ENCODE measurements around the gene HPCAL1. TPM values are rescaled to one million over a fixed set of nuclear protein-coding genes. Genes with fewer than 3 reads are reported as not detected.

HPCAL1 gene
- total and polyA plus RNA-seq, 2 of the 8 experiments (the other 6 are each of a cell fraction or from before 2014, with no cell fraction given) = 5.8 to 8.6 TPM

DNA sequence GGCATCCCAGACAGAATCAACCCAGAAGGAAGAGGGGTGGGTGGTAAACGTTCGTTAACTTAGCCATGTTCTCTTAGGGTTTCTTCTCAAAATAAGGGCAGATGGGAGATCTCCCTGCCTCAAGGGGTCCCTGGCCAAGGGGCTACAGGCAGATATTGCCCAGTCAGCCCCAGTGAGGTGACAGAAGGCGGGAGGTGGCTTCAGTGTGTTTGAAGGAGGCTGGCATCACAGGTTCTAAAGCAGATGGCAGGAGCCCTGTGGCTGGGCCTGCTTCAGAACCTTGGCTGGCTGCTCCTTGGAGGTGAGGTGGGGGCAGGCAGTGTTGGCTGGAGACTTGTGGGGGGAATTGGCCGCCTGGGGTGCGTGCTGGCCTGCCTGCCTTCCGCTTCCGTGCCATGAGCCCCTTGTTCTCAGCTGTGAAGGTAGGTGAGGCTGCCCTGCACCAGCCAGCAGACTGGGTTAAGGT is 23.5 kb downstream of the HPCAL1 start:
- Histone ChIP-seq H3K79me2 (ENCODE audit: control insufficient read depth in 1 of 2, insufficient read depth in 2 of 2, low read length in 2 of 2) (no peaks in the 10 kb centered on the region), H2BK20ac (ENCODE audit: low read length) (no peak overlapping the region)
- no peak for DNase-seq (ENCODE audit: low read depth in 1 of 2, low spot score in 2 of 2)
- no peak for TF ChIP-seq SP2 (IDR thresholded peaks at IDR 0.05; ENCODE audit: low read length)
- no peak for TF ChIP-seq CTBP2 (IDR thresholded peaks at IDR 0.05; ENCODE audit: borderline replicate concordance, insufficient read depth, insufficient read length, low read length)
- no peak for TF ChIP-seq KDM4A (IDR thresholded peaks at IDR 0.05; ENCODE audit: low read depth, low read length, severe bottlenecking)
- no peak for TF ChIP-seq FOSL1 (IDR thresholded peaks at IDR 0.05; ENCODE audit: insufficient read depth, low read depth, low read length)
- no peak for TF ChIP-seq CHD2 (IDR thresholded peaks at IDR 0.05; ENCODE audit: low read length)
- TF ChIP-seq, protein P1, sequence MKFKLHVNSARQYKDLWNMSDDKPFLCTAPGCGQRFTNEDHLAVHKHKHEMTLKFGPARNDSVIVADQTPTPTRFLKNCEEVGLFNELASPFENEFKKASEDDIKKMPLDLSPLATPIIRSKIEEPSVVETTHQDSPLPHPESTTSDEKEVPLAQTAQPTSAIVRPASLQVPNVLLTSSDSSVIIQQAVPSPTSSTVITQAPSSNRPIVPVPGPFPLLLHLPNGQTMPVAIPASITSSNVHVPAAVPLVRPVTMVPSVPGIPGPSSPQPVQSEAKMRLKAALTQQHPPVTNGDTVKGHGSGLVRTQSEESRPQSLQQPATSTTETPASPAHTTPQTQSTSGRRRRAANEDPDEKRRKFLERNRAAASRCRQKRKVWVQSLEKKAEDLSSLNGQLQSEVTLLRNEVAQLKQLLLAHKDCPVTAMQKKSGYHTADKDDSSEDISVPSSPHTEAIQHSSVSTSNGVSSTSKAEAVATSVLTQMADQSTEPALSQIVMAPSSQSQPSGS (IDR thresholded peaks at IDR 0.05; ENCODE audit: low read length) = no peak

More for the DNA sequence above, 23.5 kb downstream of the HPCAL1 start:
- Histone ChIP-seq H3K36me3 (ENCODE audit: control insufficient read depth in 2 of 4, insufficient read depth in 4 of 4, low read length in 3 of 4) (no peaks in the 10 kb centered on the region), H2BK12ac (ENCODE audit: low read depth, low read length) (peak overlapping the region; percentile 13; the same call in 1 of the 2 replicates), H3K23me2 (ENCODE audit: low read depth, low read length) (no peaks in the 10 kb centered on the region), H3K9ac (replicated peaks in 1 of 4; ENCODE audit: extremely low read depth in 1 of 4, low read depth in 3 of 4, low read length in 3 of 4) (no peak overlapping the region), H3K4me1 (replicated peaks in 1 of 4; ENCODE audit: control insufficient read depth in 3 of 4, insufficient read depth in 4 of 4, low read length in 3 of 4) (peaks cover 6 to 25% (median 13%) of the 10 kb centered on the region in 4 experiments), H3K23ac (ENCODE audit: insufficient read length) (no peak overlapping the region), H3K18ac (ENCODE audit: extremely low read depth, low read length) (no peak overlapping the region; the same call in 1 of the 2 replicates), H3K79me1 (ENCODE audit: low read depth, low read length) (peaks cover 2% of the 10 kb centered on the region; the same call in 1 of the 2 replicates), H2AK5ac (ENCODE audit: low read depth, low read length) (peak overlapping the region; percentile 98; the same call in 1 of the 2 replicates), H3K4ac (replicated peaks; ENCODE audit: insufficient read length, low read depth, low read length) (no peak overlapping the region), H3K27me3 (replicated peaks in 1 of 4; ENCODE audit: control insufficient read depth in 3 of 4, extremely low read depth in 1 of 4, insufficient read depth in 3 of 4, low read length in 3 of 4) (no peaks in the 10 kb centered on the region), H3K27ac (ENCODE audit: low read depth, low read length) (no peak overlapping the region), H3K9me3 (ENCODE audit: insufficient read depth in 2 of 2, low read depth in 1 of 2, low read length in 1 of 2) (peaks cover 3 to 9% of the 10 kb centered on the region in 2 experiments; a peak in 2 of 4 replicates), H2BK5ac (ENCODE audit: low read depth, low read length) (peak overlapping the region; percentile 60; the same call in 1 of the 2 replicates), H4K5ac (ENCODE audit: insufficient read length, low read depth, low read length) (no peak overlapping the region), H2BK120ac (replicated peaks; ENCODE audit: low read depth, low read length) (no peak overlapping the region), H3K56ac (replicated peaks; ENCODE audit: insufficient read length, low read depth, low read length) (no peak overlapping the region), H4K8ac (ENCODE audit: extremely low read depth, insufficient read depth, low read length) (peak overlapping the region; percentile 51; the same call in 1 of the 2 replicates), H2BK15ac (ENCODE audit: low read length) (peak overlapping the region; percentile 81), H2AFZ (ENCODE audit: low read length) (no peak overlapping the region), H3K4me2 (ENCODE audit: insufficient read depth in 1 of 2, low read depth in 2 of 2, low read length in 2 of 2) (no peak overlapping the region; a peak in 1 of 4 replicates), H4K91ac (replicated peaks; ENCODE audit: insufficient read length, low read length) (peak overlapping the region; percentile 7), H3K14ac (ENCODE audit: insufficient read length) (no peak overlapping the region), H3K4me3 (ENCODE audit: extremely low read depth in 1 of 4, insufficient read depth in 2 of 4, low read depth in 3 of 4, low read length in 4 of 4) (no peak overlapping the region), H4K20me1 (replicated peaks in 1 of 2; ENCODE audit: control insufficient read depth in 1 of 2, insufficient read depth in 2 of 2, low read length in 2 of 2) (no peaks in the 10 kb centered on the region)
- no peak for FAIRE-seq
- ChIA-PET POLR2A (ENCODE audit: partially characterized antibody) (no interaction called here), CTCF (ENCODE audit: partially characterized antibody) (interaction anchor here (1.1 to 4.9 kb wide), 4 partner anchors 9 to 83 kb away, joined by 3 to 24 read pairs (median 8); no protein-coding TSS in a partner anchor)
- 90% methylated on average over 7 of the region's 7 CpGs; no CpG with 5 or more reads in 1 of the 2 experiments for WGBS, 2 experiments (ENCODE audit: extremely low coverage in 1 of 2, insufficient coverage in 1 of 2, insufficient read length in 1 of 2, insufficient replicate concordance in 2 of 2, low coverage in 1 of 2, low lambda C conversion rate in 2 of 2, missing lambda C conversion rate in 1 of 2)
